ENCODE measurements around the gene MYO1B.

GRCh38 chr2:191295088-191295487 lies 49.9 kb downstream of the MYO1B start:
- TF ChIP-seq TAF1 (IDR thresholded peaks at IDR 0.05; ENCODE audit: low read depth, low read length) (no peak), POLR2A (IDR thresholded peaks at IDR 0.05; ENCODE audit: low read depth, low read length) (no peak), POLR2AphosphoS5 (IDR thresholded peaks at IDR 0.05; ENCODE audit: low read depth, low read length) (no peak), POU2F2 (IDR thresholded peaks at IDR 0.05; ENCODE audit: low read depth, low read length) (no peak)
